Sigmoid colon (tissue), 7 donors: ENCODE data around the gene PDE9A. TPM values are rescaled to one million over a fixed set of nuclear protein-coding genes. Genes with fewer than 3 reads are reported as not detected.

Experiments
- DNase-seq: peaks from one replicate; pipeline ENCODE4 v3.0.0-alpha.2; 2019
- H3K27ac ChIP-seq, 4 donors: fragments of 200-600 bp; sonication (generic); one replicate each; pipeline ENCODE4 v1.5.1; 2016 to 2019; ENCODE audit warnings: mild to moderate bottlenecking in 1 of 4
- H3K27me3 ChIP-seq, 3 donors: fragments of 200-600 bp; sonication (generic); one replicate each; pipeline ENCODE4 v1.5.1; 2019; ENCODE audit warnings: mild to moderate bottlenecking in 1 of 3
- H3K36me3 ChIP-seq, 4 donors: fragments of 200-600 bp; sonication (generic); one replicate each; pipeline ENCODE4 v1.5.1; 2016 to 2019
- H3K4me1 ChIP-seq, 4 donors: fragments of 200-600 bp; sonication (generic); one replicate each; pipeline ENCODE4 v1.5.1; 2017 to 2019
- H3K4me3 ChIP-seq, 4 donors: fragments of 200-600 bp; sonication (generic); one replicate each; pipeline ENCODE4 v1.5.1; 2017 to 2019; ENCODE audit warnings: mild to moderate bottlenecking in 2 of 4, moderate library complexity in 1 of 4
- H3K9me3 ChIP-seq, 4 donors: fragments of 200-600 bp in 3 of 4; sonication (generic) in 3 of 4; one replicate each; pipeline versions ENCODE4 v1.5.1 to v1.6.1; 2013 to 2019
- CTCF ChIP-seq, 4 experiments: fragments of 450-650 bp in 3 of 4; fragments of 200-600 bp in 1 of 4; IDR thresholded peaks; one replicate each; pipeline ENCODE4 v1.5.1; 2016 to 2019; ENCODE audit warnings: antibody characterized with exemption in 4 of 4, mild to moderate bottlenecking in 3 of 4, moderate library complexity in 2 of 4
- EP300 ChIP-seq, 4 donors: sonication (generic); formaldehyde crosslinking; IDR thresholded peaks; one replicate each; pipeline ENCODE4 v1.6.1; 2017; ENCODE audit warnings: antibody characterized with exemption in 4 of 4
- POLR2A ChIP-seq, 2 donors: fragments of 450-650 bp; IDR thresholded peaks; one replicate each; pipeline ENCODE4 v1.6.1; 2016; ENCODE audit warnings: antibody characterized with exemption in 2 of 2, mild to moderate bottlenecking in 2 of 2, moderate library complexity in 2 of 2
- POLR2AphosphoS5 ChIP-seq, 4 donors: sonication (generic); formaldehyde crosslinking; IDR thresholded peaks; one replicate each; pipeline ENCODE4 v1.6.1; 2017; ENCODE audit warnings: antibody characterized with exemption in 4 of 4
- WGBS, 2 donors: extraction: QIAGEN DNeasy Blood & Tissue Kit; methylation state at CpG; one replicate each; pipeline ENCODE4 v1.1.7; 2013; 5-methylcytosine and 5-hydroxymethylcytosine counted together
- intact Hi-C: fragments of 100-400 bp; cut with DNase I; formaldehyde crosslinking; loops from one replicate; pipeline ENCODE4 v1.15.1; 2023
- polyA plus RNA-seq, 3 donors: library from polyadenylated mRNA; stranded (reverse); fragments of 200-250 nt; gene quantifications; one replicate each; pipeline ENCODE4 v1.2.3, GENCODE V29; 2013
- total RNA-seq, 4 donors: library from RNA; depleted of rRNA; stranded (reverse); fragments of >200 nt; gene quantifications; one replicate each; pipeline ENCODE4 v1.1.0, GENCODE V29; 2016
- donor health status: healthy with polysubstance abuse.
- donor health status: Bipolar disorder and iron deficiency.
- donor health status: healthy.

The PDE9A gene
- total and polyA plus RNA-seq, 7 donors, result 71.6 to 433 (median 102) TPM

GRCh38 chr21:42682661-42683210 is 29.3 kb downstream of the PDE9A start:
- WGBS, 2 donors, result 92 to 93% methylated on average over 15 of the region's 15 CpGs
- Histone ChIP-seq H3K27ac (no peak overlapping the region), H3K36me3 (peaks cover 0 to 24% (median 6%) of the 10 kb centered on the region in 4 donors), H3K9me3 (no peaks in the 10 kb centered on the region), H3K4me1 (peaks cover 0 to 35% (median 28%) of the 10 kb centered on the region in 4 donors), H3K27me3 (no peaks in the 10 kb centered on the region), H3K4me3 (no peak overlapping the region)
- TF ChIP-seq EP300 (IDR thresholded peaks at IDR 0.05) (no peak), POLR2AphosphoS5 (IDR thresholded peaks at IDR 0.05) (no peak), CTCF (IDR thresholded peaks at IDR 0.05) (no peak), POLR2A (IDR thresholded peaks at IDR 0.05) (no peak)
- DNase-seq, result no peak
- intact Hi-C loops, result no loop called here

DNA sequence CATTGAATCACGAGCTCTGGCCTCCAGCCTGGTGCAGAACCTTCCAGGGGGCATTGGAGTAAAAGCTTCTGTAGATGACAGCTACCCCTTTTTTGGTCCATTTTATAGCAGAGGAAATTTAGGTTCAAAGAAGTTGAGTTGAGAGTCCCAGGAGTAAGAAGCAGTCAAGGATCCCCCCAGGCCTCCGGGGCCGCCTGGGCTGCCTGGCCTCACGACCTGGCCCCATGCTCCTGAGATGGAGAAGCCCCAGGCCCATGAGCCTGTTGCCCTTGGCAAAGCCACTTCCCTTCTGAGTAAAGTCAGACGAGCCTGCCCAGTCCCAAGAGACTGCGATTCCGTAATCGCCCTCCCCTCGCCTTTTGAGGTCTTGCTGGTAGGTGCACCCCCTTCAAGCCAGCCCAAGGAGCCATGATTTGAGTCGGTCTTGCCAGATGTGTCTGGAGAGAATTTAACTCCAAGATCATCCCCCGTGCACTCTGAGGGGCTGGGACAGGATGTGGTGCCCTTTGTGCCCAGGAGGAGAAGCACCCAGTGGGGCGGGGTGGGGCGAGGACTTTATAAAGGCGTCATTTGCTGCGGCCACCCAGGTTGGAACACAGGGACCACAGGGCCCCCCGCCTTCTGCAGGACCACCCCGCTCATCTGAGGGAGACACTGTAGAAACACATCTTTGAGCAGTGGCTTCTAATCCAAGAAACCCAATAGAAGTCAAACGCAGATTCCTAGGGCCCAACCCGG is 30.1 kb downstream of the PDE9A start:
- Histone ChIP-seq H3K4me1 (peaks cover 0 to 28% (median 20%) of the 10 kb centered on the region in 4 donors), H3K27me3 (no peaks in the 10 kb centered on the region), H3K36me3 (peaks cover 0 to 32% (median 10%) of the 10 kb centered on the region in 4 donors), H3K4me3 (no peak overlapping the region), H3K27ac (peak overlapping the region in 3 of 4 donors; percentile 52 to 57 (median 55)), H3K9me3 (no peaks in the 10 kb centered on the region)
- no peak for DNase-seq
- whole genome bisulfite sequencing, 2 donors, result 77 to 90% methylated on average over 19 of the region's 19 CpGs
- TF ChIP-seq POLR2A (IDR thresholded peaks at IDR 0.05) (no peak), POLR2AphosphoS5 (IDR thresholded peaks at IDR 0.05) (no peak), CTCF (IDR thresholded peaks at IDR 0.05) (no peak)
- intact Hi-C loops, result no loop called here

DNA sequence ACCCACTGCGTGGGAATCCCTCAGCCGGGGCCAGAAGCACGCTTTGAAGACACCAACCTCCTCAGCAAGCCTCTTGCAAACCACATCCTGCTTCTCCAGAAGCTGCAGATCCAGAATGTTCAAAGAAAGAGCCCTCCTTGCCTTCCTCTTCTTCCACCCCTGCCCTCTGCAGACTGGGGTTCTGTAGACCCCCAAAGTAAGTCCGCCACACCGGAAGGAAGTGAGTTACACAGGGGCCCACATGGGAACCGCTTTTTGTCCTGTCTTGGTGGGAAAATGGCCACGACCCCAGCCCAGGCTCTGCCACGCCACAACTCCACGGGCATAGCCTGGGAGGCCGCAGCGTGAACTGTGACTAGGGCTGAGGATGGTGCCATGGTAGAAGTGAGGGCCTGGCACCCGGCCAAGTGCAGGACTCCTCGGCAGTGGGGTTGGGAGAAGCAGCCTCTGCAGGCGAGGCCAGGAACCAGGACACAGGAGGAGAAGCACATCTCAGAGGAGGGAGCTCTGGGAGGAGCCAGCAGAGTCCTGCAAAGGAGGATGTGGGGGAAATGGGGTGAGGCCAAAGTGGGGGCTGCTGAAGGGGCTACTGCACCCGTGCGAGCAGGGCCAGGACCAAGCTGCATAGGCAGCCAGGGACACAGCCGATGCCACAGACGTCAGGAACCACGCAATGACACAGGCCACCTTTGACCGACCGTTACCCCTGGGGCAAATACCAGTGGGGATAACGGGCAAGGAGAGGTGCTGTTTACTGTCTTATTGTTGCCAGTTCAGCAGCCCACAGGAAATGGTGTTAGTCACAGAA is 30.9 kb downstream of the PDE9A start:
- 46 to 82% methylated on average over 22 of the region's 22 CpGs for WGBS, 2 donors
- DNase-seq, result peak; percentile 77
- no peak overlapping the region for H3K4me3 ChIP-seq

GRCh38 chr21:42685036-42685435 is 31.6 kb downstream of the PDE9A start:
- peak overlapping the region in 3 of 4 donors; percentile 52 to 57 (median 55) for H3K27ac ChIP-seq
- no peak overlapping the region for H3K4me3 ChIP-seq
- intact Hi-C loops, result no loop called here
- H3K36me3 ChIP-seq, result peaks cover 0 to 40% (median 15%) of the 10 kb centered on the region in 4 donors
- TF ChIP-seq POLR2A (IDR thresholded peaks at IDR 0.05) (no peak), CTCF (IDR thresholded peaks at IDR 0.05) (no peak), EP300 (IDR thresholded peaks at IDR 0.05) (no peak), POLR2AphosphoS5 (IDR thresholded peaks at IDR 0.05) (no peak)
- 91 to 92% methylated on average over 33 of the region's 33 CpGs for WGBS, 2 donors
- peaks cover 0 to 28% (median 15%) of the 10 kb centered on the region in 4 donors for H3K4me1 ChIP-seq
- DNase-seq, result no peak
- no peaks in the 10 kb centered on the region for H3K9me3 ChIP-seq
- no peaks in the 10 kb centered on the region for H3K27me3 ChIP-seq

More for the DNA sequence above, 30.9 kb downstream of the PDE9A start:
- peaks cover 0 to 40% (median 12%) of the 10 kb centered on the region in 4 donors for H3K36me3 ChIP-seq
- no peaks in the 10 kb centered on the region for H3K9me3 ChIP-seq
- TF ChIP-seq POLR2AphosphoS5 (IDR thresholded peaks at IDR 0.05) (peak in 1 of 4 donors; percentile 18), CTCF (IDR thresholded peaks at IDR 0.05) (no peak), EP300 (IDR thresholded peaks at IDR 0.05) (no peak)
- H3K4me1 ChIP-seq, result peaks cover 0 to 28% (median 15%) of the 10 kb centered on the region in 4 donors
- intact Hi-C loops, result no loop called here
- no peaks in the 10 kb centered on the region for H3K27me3 ChIP-seq
- H3K27ac ChIP-seq, result peak overlapping the region in 3 of 4 donors; percentile 52 to 57 (median 55)
